HepG2 (cell line): ENCODE measurements around the gene MOV10L1. TPM values are rescaled to one million over a fixed set of nuclear protein-coding genes. Genes with fewer than 3 reads are reported as not detected.

Experiments
- ATAC-seq: fragments of 200-7000 bp; cut with Tn5 transposase; 3 replicates; pipeline ENCODE4 v1.9.1; 2020; ENCODE audit warnings: mild to moderate bottlenecking, moderate library complexity
- BruUV-seq: library from RNA; stranded (reverse); fragments of 400-500 nt; replicated peaks from 2 replicates; lab custom pipeline; 2021; lab: Mats Ljungman, UMichigan
- CTCF ChIA-PET: fragments of 300-600 bp; formaldehyde crosslinking; extraction: SDS; loops from one replicate; lab custom pipeline; 2021; ENCODE audit warnings: low total read pairs, inconsistent platforms, low intra/inter-chr PET ratio; lab: Yijun Ruan, JAX
- POLR2A ChIA-PET: fragments of 350-600 bp; sonication (Branson Sonifier 250); formaldehyde crosslinking; loops from one replicate; lab custom pipeline; 2020; ENCODE audit warnings: antibody characterized with exemption, inconsistent platforms; lab: Yijun Ruan, JAX
- DNase-seq: peaks from one replicate; pipeline ENCODE4 v3.0.0-alpha.2; 2015; ENCODE audit warnings: low spot score
- FAIRE-seq: peaks from 3 replicates; lab custom pipeline; 2011; peaks lifted over from hg19 to GRCh38; lab: Jason Lieb, UNC
- H2AFZ ChIP-seq: one replicate; pipeline ENCODE4 v1.6.1; 2011; ENCODE audit warnings: low read length, inconsistent platforms
- H3K27ac ChIP-seq: fragments of 300-600 bp; 3 replicates; pipeline ENCODE4 v1.8.0; 2011; ENCODE audit warnings: mixed run types, mild to moderate bottlenecking, mixed read lengths, low read length, inconsistent platforms; ENCODE audit not compliant: insufficient read depth; ENCODE audit errors: extremely low read length
- H3K27me3 ChIP-seq, 2 experiments: fragments of 200-600 bp in 1 of 2; 2 replicates in 1 of 2; 3 replicates in 1 of 2; pipeline versions ENCODE4 v1.6.0 to v1.8.0; 2011; ENCODE audit warnings: low read length in 2 of 2, mild to moderate bottlenecking in 2 of 2, moderate library complexity in 2 of 2, inconsistent platforms in 1 of 2; ENCODE audit not compliant: insufficient read depth in 2 of 2, control insufficient read depth in 1 of 2
- H3K36me3 ChIP-seq, 2 experiments: fragments of 200-600 bp in 1 of 2; replicated peaks in 1 of 2; 2 replicates in 1 of 2; 3 replicates in 1 of 2; pipeline versions ENCODE4 v1.5.1 to v1.8.0; 2011; ENCODE audit warnings: low read length in 2 of 2, inconsistent platforms in 1 of 2; ENCODE audit not compliant: insufficient read depth in 2 of 2, control insufficient read depth in 1 of 2
- H3K4me1 ChIP-seq: 2 replicates; pipeline ENCODE4 v1.5.1; 2012; ENCODE audit warnings: low read length, inconsistent platforms; ENCODE audit not compliant: insufficient read depth
- H3K4me2 ChIP-seq: 2 replicates; pipeline ENCODE4 v1.6.0; 2011; ENCODE audit warnings: low read depth, low read length, inconsistent platforms
- H3K4me3 ChIP-seq, 3 experiments: fragments of 200-600 bp in 1 of 3; sonication (generic), shearing (Covaris generic) in 1 of 3; replicated peaks in 1 of 3; 2 replicates each; pipeline ENCODE4 v1.5.1; 2011 to 2016; ENCODE audit warnings: low read length in 3 of 3, inconsistent platforms in 2 of 3, low read depth in 2 of 3, mild to moderate bottlenecking in 2 of 3, control low read depth in 1 of 3, mixed read lengths in 1 of 3; ENCODE audit not compliant: insufficient read depth in 1 of 3
- H3K79me2 ChIP-seq: one replicate; pipeline ENCODE4 v1.6.1; 2011; ENCODE audit warnings: low read length, inconsistent platforms; ENCODE audit not compliant: insufficient read depth
- H3K9ac ChIP-seq: 2 replicates; pipeline ENCODE4 v1.6.0; 2011; ENCODE audit warnings: mild to moderate bottlenecking, low read depth, low read length, inconsistent platforms; ENCODE audit not compliant: insufficient read depth
- H3K9me3 ChIP-seq: 2 replicates; pipeline ENCODE4 v1.5.1; 2012; ENCODE audit warnings: mild to moderate bottlenecking, low read length
- H4K20me1 ChIP-seq: 2 replicates; pipeline ENCODE4 v1.6.0; 2011; ENCODE audit warnings: inconsistent platforms, mild to moderate bottlenecking, low read length, moderate library complexity; ENCODE audit not compliant: insufficient read depth
- KLF15 ChIP-seq: sonication (generic); formaldehyde crosslinking; IDR thresholded peaks from 2 replicates; pipeline ENCODE4 v1.8.1; 2023; ENCODE audit warnings: borderline replicate concordance, mild to moderate bottlenecking, inconsistent platforms, missing genetic modification reagents, mixed read lengths
- MTERF4 ChIP-seq: sonication (generic); formaldehyde crosslinking; IDR thresholded peaks from 2 replicates; pipeline ENCODE4 v1.8.0; 2023; ENCODE audit warnings: mild to moderate bottlenecking, missing genetic modification reagents
- MYNN ChIP-seq: sonication (generic); formaldehyde crosslinking; IDR thresholded peaks from 2 replicates; pipeline ENCODE4 v1.4.0; 2020; ENCODE audit warnings: mild to moderate bottlenecking, low read depth, missing genetic modification reagents
- PAWR ChIP-seq: sonication (generic); formaldehyde crosslinking; IDR thresholded peaks from 2 replicates; pipeline ENCODE4 v1.4.0; 2020; ENCODE audit warnings: missing genetic modification reagents, mild to moderate bottlenecking, borderline replicate concordance
- POGZ ChIP-seq: sonication (generic); formaldehyde crosslinking; IDR thresholded peaks from 2 replicates; pipeline ENCODE4 v1.4.0; 2020; ENCODE audit warnings: mild to moderate bottlenecking, missing genetic modification reagents
- SOX6 ChIP-seq, 2 experiments: fragments of 450-650 bp in 1 of 2; sonication (generic) in 1 of 2; formaldehyde crosslinking in 1 of 2; IDR thresholded peaks; 2 replicates each; pipeline versions ENCODE4 v1.4.0 to v1.6.1; 2017 to 2020; ENCODE audit warnings: antibody characterized with exemption in 1 of 2, mild to moderate bottlenecking in 1 of 2, missing genetic modification reagents in 1 of 2
- ZNF484 ChIP-seq: sonication (generic); formaldehyde crosslinking; IDR thresholded peaks from 2 replicates; pipeline ENCODE4 v1.5.1; 2020; ENCODE audit warnings: mild to moderate bottlenecking, low read depth, missing genetic modification reagents, borderline replicate concordance
- ZUFSP ChIP-seq: sonication (generic); formaldehyde crosslinking; IDR thresholded peaks from 2 replicates; pipeline ENCODE4 v1.9.0; 2021; ENCODE audit warnings: missing genetic modification reagents, mild to moderate bottlenecking, borderline replicate concordance
- WGBS: methylation state at CpG from one replicate; pipeline ENCODE4 v1.1.6; 2017; ENCODE audit warnings: low lambda C conversion rate; 5-methylcytosine and 5-hydroxymethylcytosine counted together
- in situ Hi-C: cut with HindIII; loops from 2 replicates; pipeline ENCODE4 v1.10.0; 2017; ENCODE audit warnings: low pct_unique_long_range_greater_than_20kb; ENCODE audit not compliant: extremely low pct_ligation_motif_present
- intact Hi-C: fragments of 100-400 bp; cut with micrococcal nuclease; formaldehyde crosslinking; loops from one replicate; pipeline ENCODE4 v1.10.0; 2022; ENCODE audit not compliant: unreplicated experiment
- polyA plus RNA-seq, 8 experiments: library from polyadenylated mRNA; depleted of rRNA in 3 of 8; stranded (reverse) in 7 of 8; unstranded in 1 of 8; fragments of >200 nt; fragmentation: Illumina TruSeq in 4 of 8; extraction: Trizol in 4 of 8; gene quantifications; 2 replicates each; pipeline versions ENCODE4 v1.2.1 to v1.2.3, GENCODE V29; 2011 to 2016; ENCODE audit warnings: low read depth in 4 of 8, missing spikeins in 1 of 8, mixed read lengths in 1 of 8; ENCODE audit not compliant: insufficient read depth in 1 of 8
- total RNA-seq, 5 experiments: library from RNA; depleted of rRNA; stranded (reverse); fragments of >200 nt; fragmentation: Illumina TruSeq; extraction: Trizol; gene quantifications; 2 replicates each; pipeline ENCODE4 v1.2.3, GENCODE V29; 2016; ENCODE audit warnings: low read depth in 1 of 5

MOV10L1 gene
- total and polyA plus RNA-seq, 2 of the 13 experiments (the other 11 are each of a cell fraction or from before 2014, with no cell fraction given): 0.11 to 0.12 TPM

- ATAC-seq (no peak), FAIRE-seq (no peak), DNase-seq (no peak)
- WGBS: 76% methylated on average over 13 of the region's 14 CpGs
- intact Hi-C loops: no loop called here
- ChIA-PET POLR2A (no interaction called here), CTCF (no interaction called here)
- no peak for TF ChIP-seq PAWR (CRISPR knock-in tag)
- TF ChIP-seq MYNN (CRISPR knock-in tag): no peak
- TF ChIP-seq POGZ: no peak
- TF ChIP-seq ZNF484 (CRISPR knock-in tag): no peak
- no peak for TF ChIP-seq KLF15 (CRISPR knock-in tag)
- TF ChIP-seq MTERF4 (CRISPR knock-in tag): no peak
- no peak for TF ChIP-seq SOX6 (IDR thresholded peaks at IDR 0.05)
- no peak for TF ChIP-seq SOX6 (CRISPR knock-in tag; IDR thresholded peaks at IDR 0.05)
- TF ChIP-seq ZUFSP (CRISPR knock-in tag): no peak
- BruUV-seq: no TSS peak
- Histone ChIP-seq H3K79me2 (no peaks in the 10 kb centered on the region), H3K4me3 (no peak overlapping the region), H3K36me3 (no peaks in the 10 kb centered on the region), H3K27ac (no peak overlapping the region), H4K20me1 (no peaks in the 10 kb centered on the region), H3K4me2 (no peak overlapping the region), H3K4me1 (peaks cover 7% of the 10 kb centered on the region; the same call in 1 of the 2 replicates), H3K27me3 (peaks cover 4 to 25% of the 10 kb centered on the region in 2 experiments), H3K9ac (no peak overlapping the region), H3K9me3 (no peaks in the 10 kb centered on the region), H2AFZ (no peak overlapping the region)
- in situ Hi-C loops: no loop called here
These were observed 32.3 kb upstream of the MOV10L1 start for GRCh38 chr22:50057278-50058060.
